ENCODE data around the gene TRPV3. TPM values are rescaled to one million over a fixed set of nuclear protein-coding genes. Genes with fewer than 3 reads are reported as not detected.

TRPV3 gene
- total and polyA plus RNA-seq, 4 donors: 0.04 to 0.38 (median 0.26) TPM

GRCh38 chr17:3507869-3508268 lies 49.7 kb downstream of the TRPV3 start:
- no peak for DNase-seq (ENCODE audit: low spot score)
- Histone ChIP-seq H3K4me1 (ENCODE audit: control insufficient read depth in 4 of 4, insufficient read depth in 4 of 4, low read length in 3 of 4) (peaks cover 3 to 16% (median 10%) of the 10 kb centered on the region in 4 donors), H3K9ac (ENCODE audit: low read depth in 1 of 2, low read length in 2 of 2) (no peak overlapping the region), H3K27me3 (ENCODE audit: control insufficient read depth in 4 of 4, insufficient read depth in 4 of 4, low read length in 3 of 4) (no peaks in the 10 kb centered on the region), H3K9me3 (ENCODE audit: control insufficient read depth in 4 of 4, low read length in 3 of 4) (no peaks in the 10 kb centered on the region), H3K4me3 (ENCODE audit: low read depth in 1 of 3, low read length in 3 of 3) (no peak overlapping the region), H3K36me3 (ENCODE audit: control insufficient read depth in 4 of 4, insufficient read depth in 3 of 4, low read depth in 1 of 4, low read length in 3 of 4) (no peaks in the 10 kb centered on the region), H3K27ac (ENCODE audit: low read depth in 1 of 2, low read length in 2 of 2) (no peak overlapping the region)
- 93% methylated on average over 3 of the region's 3 CpGs for WGBS
- no peak for TF ChIP-seq RXRA (IDR thresholded peaks at IDR 0.05)
- no peak for TF ChIP-seq HNF4G (IDR thresholded peaks at IDR 0.05)
- TF ChIP-seq EGR1 (IDR thresholded peaks at IDR 0.05; ENCODE audit: low read depth in 2 of 2): no peak
- TF ChIP-seq FOXA2 (IDR thresholded peaks at IDR 0.05): no peak
- no peak for TF ChIP-seq NR2F2 (IDR thresholded peaks at IDR 0.05)
- TF ChIP-seq, protein P1, sequence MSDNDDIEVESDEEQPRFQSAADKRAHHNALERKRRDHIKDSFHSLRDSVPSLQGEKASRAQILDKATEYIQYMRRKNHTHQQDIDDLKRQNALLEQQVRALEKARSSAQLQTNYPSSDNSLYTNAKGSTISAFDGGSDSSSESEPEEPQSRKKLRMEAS (IDR thresholded peaks at IDR 0.05): no peak
- TF ChIP-seq, protein P2, sequence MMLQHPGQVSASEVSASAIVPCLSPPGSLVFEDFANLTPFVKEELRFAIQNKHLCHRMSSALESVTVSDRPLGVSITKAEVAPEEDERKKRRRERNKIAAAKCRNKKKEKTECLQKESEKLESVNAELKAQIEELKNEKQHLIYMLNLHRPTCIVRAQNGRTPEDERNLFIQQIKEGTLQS (IDR thresholded peaks at IDR 0.05): no peak
- no peak for TF ChIP-seq SP1 (IDR thresholded peaks at IDR 0.05)
- no peak for TF ChIP-seq YY1 (IDR thresholded peaks at IDR 0.05)
- TF ChIP-seq FOXA1 (IDR thresholded peaks at IDR 0.05): no peak
- no peak for TF ChIP-seq RAD21 (IDR thresholded peaks at IDR 0.05)
- no peak for TF ChIP-seq HNF4A (conservative IDR thresholded peaks at IDR 0.05)
- no peak for TF ChIP-seq ZBTB33 (IDR thresholded peaks at IDR 0.05)
- TF ChIP-seq TAF1 (conservative IDR thresholded peaks at IDR 0.05): no peak

DNA sequence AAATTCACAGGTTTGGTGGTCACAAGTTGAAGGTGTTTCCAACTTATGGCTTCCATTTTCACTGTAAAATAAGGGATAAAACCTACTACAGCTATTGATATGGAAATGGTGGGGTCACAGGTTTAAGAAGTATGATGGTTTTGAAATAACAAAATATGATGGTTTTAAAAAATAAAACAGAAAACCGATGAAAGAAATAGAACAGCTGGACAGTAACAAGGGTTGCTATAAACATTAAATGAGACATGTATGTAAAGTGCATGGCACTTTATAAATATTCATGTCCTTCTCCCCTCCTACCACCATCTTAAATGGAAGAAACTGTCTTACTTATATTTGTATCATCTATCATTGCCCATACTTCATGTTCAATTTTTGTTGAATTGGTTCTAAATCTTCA lies 50.5 kb downstream of the TRPV3 start:
- Histone ChIP-seq H3K27me3 (ENCODE audit: control insufficient read depth in 4 of 4, insufficient read depth in 4 of 4, low read length in 3 of 4) (no peaks in the 10 kb centered on the region), H3K9me3 (ENCODE audit: control insufficient read depth in 4 of 4, low read length in 3 of 4) (no peaks in the 10 kb centered on the region)
- no peak for TF ChIP-seq JUND (IDR thresholded peaks at IDR 0.05)
- TF ChIP-seq REST (IDR thresholded peaks at IDR 0.05): no peak
- no peak for TF ChIP-seq FOXA1 (IDR thresholded peaks at IDR 0.05)
- TF ChIP-seq, protein P2 (IDR thresholded peaks at IDR 0.05): no peak
- no peak for TF ChIP-seq RAD21 (IDR thresholded peaks at IDR 0.05)
- no peak for TF ChIP-seq HNF4A (conservative IDR thresholded peaks at IDR 0.05)
- TF ChIP-seq FOXA2 (IDR thresholded peaks at IDR 0.05): no peak
- no peak for TF ChIP-seq GABPA (IDR thresholded peaks at IDR 0.05 in 1 of 2, conservative IDR thresholded peaks at IDR 0.05 in 1 of 2)
- no peak for TF ChIP-seq NR2F2 (IDR thresholded peaks at IDR 0.05)
- TF ChIP-seq HNF4G (IDR thresholded peaks at IDR 0.05): no peak
- TF ChIP-seq ZBTB33 (IDR thresholded peaks at IDR 0.05): no peak

More for the DNA sequence above, 50.5 kb downstream of the TRPV3 start:
- Histone ChIP-seq H3K4me1 (ENCODE audit: control insufficient read depth in 4 of 4, insufficient read depth in 4 of 4, low read length in 3 of 4) (peaks cover 0 to 8% (median 4%) of the 10 kb centered on the region in 4 donors), H3K9ac (ENCODE audit: low read depth in 1 of 2, low read length in 2 of 2) (no peak overlapping the region), H3K4me3 (ENCODE audit: low read depth in 1 of 3, low read length in 3 of 3) (no peak overlapping the region), H3K36me3 (ENCODE audit: control insufficient read depth in 4 of 4, insufficient read depth in 3 of 4, low read depth in 1 of 4, low read length in 3 of 4) (no peaks in the 10 kb centered on the region), H3K27ac (ENCODE audit: low read depth in 1 of 2, low read length in 2 of 2) (no peak overlapping the region)
- WGBS: 83% methylated on average over 1 of the region's 1 CpG
- no peak for DNase-seq (ENCODE audit: low spot score)
